Subcutaneous adipose tissue (tissue), 4 donors: ENCODE data around the gene PTPN21. TPM values are rescaled to one million over a fixed set of nuclear protein-coding genes. Genes with fewer than 3 reads are reported as not detected.

Experiments used
- total RNA-seq, 4 donors: library from RNA; depleted of rRNA; stranded (reverse); fragments of >200 nt; gene quantifications; one replicate each; pipeline ENCODE4 v1.1.0, GENCODE V29; 2016
- TF ChIP-seq, protein P1 (sequence below): fragments of 450-650 bp; IDR thresholded peaks from one replicate; pipeline ENCODE4 v1.5.1; 2016; ENCODE audit warnings: low read depth, mild to moderate bottlenecking, control low read depth, antibody characterized with exemption, moderate library complexity

Gene PTPN21
- total RNA-seq, 4 donors from 2014 or later = 12.6 to 24.3 (median 20.7) TPM

DNA sequence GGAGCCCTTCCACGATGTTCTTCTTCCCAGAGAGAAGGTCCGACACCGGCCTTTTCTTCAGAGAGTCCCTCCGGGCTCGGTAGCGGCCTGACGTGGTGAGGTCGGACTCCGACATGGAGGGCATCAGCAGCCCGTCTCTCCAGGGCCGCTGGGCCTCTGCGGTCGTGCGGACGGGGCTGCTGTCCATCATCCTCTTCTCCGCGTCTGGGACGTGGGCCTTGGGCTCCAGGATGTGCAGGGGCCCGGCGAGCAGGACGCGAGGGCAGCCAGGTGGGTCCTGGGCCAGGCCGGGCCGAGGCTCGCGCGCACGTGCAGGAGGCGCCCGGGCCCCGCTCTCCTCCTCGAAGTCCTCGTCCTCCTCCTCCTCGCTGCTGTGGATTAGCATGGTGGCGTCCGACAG lies 75.9 kb downstream of the PTPN21 start:
- TF ChIP-seq, protein P1, sequence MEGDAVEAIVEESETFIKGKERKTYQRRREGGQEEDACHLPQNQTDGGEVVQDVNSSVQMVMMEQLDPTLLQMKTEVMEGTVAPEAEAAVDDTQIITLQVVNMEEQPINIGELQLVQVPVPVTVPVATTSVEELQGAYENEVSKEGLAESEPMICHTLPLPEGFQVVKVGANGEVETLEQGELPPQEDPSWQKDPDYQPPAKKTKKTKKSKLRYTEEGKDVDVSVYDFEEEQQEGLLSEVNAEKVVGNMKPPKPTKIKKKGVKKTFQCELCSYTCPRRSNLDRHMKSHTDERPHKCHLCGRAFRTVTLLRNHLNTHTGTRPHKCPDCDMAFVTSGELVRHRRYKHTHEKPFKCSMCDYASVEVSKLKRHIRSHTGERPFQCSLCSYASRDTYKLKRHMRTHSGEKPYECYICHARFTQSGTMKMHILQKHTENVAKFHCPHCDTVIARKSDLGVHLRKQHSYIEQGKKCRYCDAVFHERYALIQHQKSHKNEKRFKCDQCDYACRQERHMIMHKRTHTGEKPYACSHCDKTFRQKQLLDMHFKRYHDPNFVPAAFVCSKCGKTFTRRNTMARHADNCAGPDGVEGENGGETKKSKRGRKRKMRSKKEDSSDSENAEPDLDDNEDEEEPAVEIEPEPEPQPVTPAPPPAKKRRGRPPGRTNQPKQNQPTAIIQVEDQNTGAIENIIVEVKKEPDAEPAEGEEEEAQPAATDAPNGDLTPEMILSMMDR = no peak

DNA sequence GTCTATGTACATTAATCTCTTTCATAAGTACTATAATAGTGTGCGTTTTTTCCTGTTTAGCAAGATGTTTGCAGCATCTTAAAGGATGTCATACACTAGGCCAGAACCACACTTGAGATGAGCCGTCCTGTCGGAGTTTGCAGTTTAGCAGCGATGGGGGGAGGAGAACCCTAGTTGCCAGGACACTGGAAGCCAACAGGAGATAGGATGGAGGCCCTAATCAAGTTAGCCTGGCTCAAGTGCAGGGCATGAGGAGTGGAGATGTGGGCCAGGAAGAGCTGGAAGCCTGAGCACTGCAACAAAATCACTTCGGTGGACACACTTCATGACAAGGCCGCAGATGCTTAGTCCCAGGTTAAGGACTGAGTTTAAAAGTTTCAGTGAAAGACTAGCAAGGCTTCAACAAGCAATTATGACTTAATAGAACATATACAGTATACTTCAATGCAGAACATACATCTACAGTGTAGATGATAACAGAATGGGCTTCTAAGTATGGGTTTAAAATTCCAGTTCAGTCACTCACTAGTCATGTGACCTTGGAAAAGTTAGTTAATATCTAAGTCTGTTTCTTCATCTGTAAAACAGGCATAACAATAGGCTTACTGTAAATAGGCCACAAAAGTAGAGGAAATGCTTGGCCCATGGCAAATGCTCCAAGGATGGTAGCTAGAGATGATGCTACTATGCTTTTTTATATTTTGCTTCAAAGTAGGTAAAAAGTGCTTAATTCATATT lies 77.1 kb downstream of the PTPN21 start:
- TF ChIP-seq, protein P1 = no peak

DNA sequence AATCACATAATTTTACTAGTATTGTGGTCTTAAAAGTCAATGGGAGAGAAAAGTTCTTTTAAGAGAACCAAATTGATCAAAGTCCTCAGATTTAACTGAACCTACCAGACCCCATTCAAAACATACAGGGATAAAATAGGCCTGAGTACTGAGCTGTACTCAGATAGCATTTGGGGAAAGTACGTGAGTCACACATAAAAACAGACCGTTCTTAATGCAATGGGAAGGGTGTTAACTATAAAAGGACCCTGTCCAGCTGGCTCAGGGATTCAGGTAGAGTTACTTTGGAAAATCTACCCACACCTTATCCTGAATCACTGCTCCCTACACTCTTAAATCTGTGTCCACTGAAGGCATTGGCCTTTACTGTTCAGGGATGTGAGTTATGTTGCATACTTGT lies 78.0 kb downstream of the PTPN21 start:
- TF ChIP-seq, protein P1 = no peak

DNA sequence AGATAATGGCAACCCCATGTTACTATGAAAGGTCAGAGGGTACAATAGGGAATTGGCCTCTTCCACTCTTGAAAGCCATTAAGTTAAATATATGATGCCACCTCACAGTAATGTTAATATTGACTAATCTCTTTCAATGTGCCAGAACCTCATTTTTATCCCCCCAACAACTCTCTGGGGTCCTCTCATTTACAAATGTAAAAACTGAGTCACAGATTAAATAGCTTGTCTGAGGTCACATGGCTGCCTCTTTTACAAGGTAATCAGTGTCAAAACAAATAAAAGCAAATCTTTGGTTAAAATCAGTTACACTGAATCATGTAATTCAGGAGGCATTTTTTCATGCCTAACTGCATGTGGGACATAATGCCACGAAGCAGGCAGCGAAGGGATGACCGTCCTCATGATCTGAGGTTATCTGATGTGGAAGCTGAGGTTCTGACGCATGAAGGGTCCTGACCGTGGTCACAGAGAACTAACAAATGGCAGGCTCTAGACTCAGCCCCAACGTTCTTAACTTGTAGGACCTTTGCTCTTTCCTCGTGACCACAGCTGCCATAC lies 78.5 kb downstream of the PTPN21 start:
- TF ChIP-seq, protein P1 = no peak

DNA sequence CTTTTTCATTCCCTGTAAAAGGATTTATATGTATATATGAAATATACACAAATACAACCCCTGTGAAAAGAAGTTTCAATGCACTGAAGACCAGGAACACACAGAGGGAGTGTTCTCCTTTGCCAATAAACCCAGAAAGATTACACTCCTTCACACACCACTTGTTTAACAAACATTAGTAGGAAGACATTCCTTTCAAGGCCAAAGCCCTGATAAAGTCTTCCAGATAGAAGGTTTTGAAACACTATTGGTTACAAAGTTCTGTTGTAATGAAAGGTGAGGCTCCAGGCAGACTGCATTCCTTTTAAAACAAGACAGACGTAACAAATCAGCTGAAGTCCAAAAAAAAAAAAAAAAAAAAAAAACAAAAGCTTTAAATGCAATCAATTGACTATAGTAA lies 81.0 kb downstream of the PTPN21 start:
- TF ChIP-seq, protein P1 = no peak

DNA sequence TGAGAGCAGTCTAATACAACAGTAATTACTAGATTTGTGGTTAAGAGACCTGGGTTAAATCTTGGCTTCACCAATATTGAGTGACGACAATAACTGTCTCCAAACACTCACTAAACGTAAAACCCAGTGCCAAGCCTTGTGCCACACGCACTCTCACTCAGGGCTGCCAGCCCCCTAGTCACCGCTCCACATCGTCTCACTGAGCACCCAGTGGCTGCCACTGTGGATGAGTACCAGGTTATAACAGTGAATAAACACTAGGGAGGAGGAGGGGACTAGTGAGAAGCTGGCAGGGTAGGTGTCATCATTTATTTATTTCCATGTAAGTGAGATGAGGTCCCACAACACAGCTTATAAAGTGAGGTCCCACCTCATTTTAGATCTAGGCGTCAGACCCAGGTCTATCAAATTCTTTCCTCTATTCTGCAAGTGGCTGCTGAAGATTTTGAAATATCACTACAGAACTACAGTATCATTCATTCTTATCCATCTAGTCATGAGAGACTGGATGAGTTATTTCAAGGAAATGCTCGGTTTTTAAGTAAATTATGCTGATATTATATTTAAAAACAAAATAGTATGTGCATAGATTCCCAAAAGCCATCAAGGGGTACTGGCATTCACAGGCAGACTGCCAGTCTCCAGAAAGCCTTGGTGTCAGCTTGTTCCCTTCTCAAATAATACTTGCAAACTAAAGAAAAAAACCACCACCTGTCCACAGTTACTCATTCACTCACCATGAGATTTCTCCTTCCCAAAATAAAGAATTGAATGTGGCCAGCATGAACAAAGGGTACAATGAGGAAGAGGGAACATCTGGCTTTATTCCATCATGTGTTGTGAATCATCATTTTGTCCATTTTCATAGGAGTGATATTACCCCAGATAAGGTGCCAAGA lies 84.0 kb downstream of the PTPN21 start:
- TF ChIP-seq, protein P1 = no peak

DNA sequence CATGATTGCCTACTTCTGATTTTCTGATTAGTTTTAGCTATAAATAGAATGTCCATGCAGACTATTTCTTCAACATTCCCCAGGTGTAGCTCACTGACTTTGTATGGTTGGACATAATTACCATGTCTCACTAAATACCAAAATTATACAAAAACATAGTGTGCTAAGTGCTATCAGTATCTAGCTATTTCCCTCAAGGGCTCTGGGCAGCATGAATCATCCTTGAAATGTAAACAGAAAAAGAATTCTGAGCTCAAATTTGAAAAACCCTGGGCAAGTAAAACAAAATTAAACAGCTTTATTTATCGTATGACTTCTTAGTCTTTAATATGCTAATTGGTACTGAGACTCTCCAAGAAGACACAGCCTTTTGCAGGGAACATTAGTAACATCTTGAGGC lies 86.4 kb downstream of the PTPN21 start:
- TF ChIP-seq, protein P1 = no peak
